ENCODE measurements around the gene DNAJC24. TPM values are rescaled to one million over a fixed set of nuclear protein-coding genes. Genes with fewer than 3 reads are reported as not detected.
"Not testable (repeated sequence)": the region's sequence is repeated elsewhere in the genome, so short reads cannot be mapped to it uniquely, and the experiment has no call there.

The DNAJC24 gene
- total RNA-seq: 9.8 TPM

GRCh38 chr11:31369348-31370329 lies at the start of gene DNAJC24, which contains the start of gene DCDC1:
TSS of gene DNAJC24 (plus strand) at chr11:31369860. CDS start at chr11:31370749, 889 bp downstream.
TSS of gene DCDC1 (minus strand) at chr11:31369739. CDS start at chr11:31328280, 41,459 bp downstream.
- H3K4me1 ChIP-seq (ENCODE audit: insufficient read depth, low read length): peaks cover 17% of the 10 kb centered on the region
- peaks cover 19% of the 10 kb centered on the region for H3K27me3 ChIP-seq (ENCODE audit: insufficient read depth, low read length)
- H3K4me3 ChIP-seq (ENCODE audit: low read length): peak within 1 kb of the TSS; percentile 89
- H3K9me3 ChIP-seq (ENCODE audit: low read depth, low read length): no peaks in the 10 kb centered on the region

GRCh38 chr11:31321494-31321893 lies 48.2 kb upstream of the DNAJC24 start:
- not testable (repeated sequence) for H3K4me1 ChIP-seq (ENCODE audit: insufficient read depth, low read length); H3K4me3 ChIP-seq (ENCODE audit: low read length); H3K9me3 ChIP-seq (ENCODE audit: low read depth, low read length); H3K27me3 ChIP-seq (ENCODE audit: insufficient read depth, low read length)

- H3K4me3 ChIP-seq (ENCODE audit: low read length): no peak overlapping the region
- peaks cover 5% of the 10 kb centered on the region for H3K27me3 ChIP-seq (ENCODE audit: insufficient read depth, low read length)
- no peaks in the 10 kb centered on the region for H3K4me1 ChIP-seq (ENCODE audit: insufficient read depth, low read length)
- no peaks in the 10 kb centered on the region for H3K9me3 ChIP-seq (ENCODE audit: low read depth, low read length)
These were observed 46.5 kb upstream of the DNAJC24 start for GRCh38 chr11:31323145-31323544.

- H3K4me1 ChIP-seq (ENCODE audit: insufficient read depth, low read length): no peaks in the 10 kb centered on the region
- no peak overlapping the region for H3K4me3 ChIP-seq (ENCODE audit: low read length)
- H3K9me3 ChIP-seq (ENCODE audit: low read depth, low read length): no peaks in the 10 kb centered on the region
- peaks cover 5% of the 10 kb centered on the region for H3K27me3 ChIP-seq (ENCODE audit: insufficient read depth, low read length)
These were observed 44.5 kb upstream of the DNAJC24 start for GRCh38 chr11:31325160-31325559.

GRCh38 chr11:31326470-31327148 lies 43.1 kb upstream of the DNAJC24 start:
- H3K4me3 ChIP-seq (ENCODE audit: low read length): no peak overlapping the region
- no peaks in the 10 kb centered on the region for H3K9me3 ChIP-seq (ENCODE audit: low read depth, low read length)
- peaks cover 5% of the 10 kb centered on the region for H3K27me3 ChIP-seq (ENCODE audit: insufficient read depth, low read length)
- no peaks in the 10 kb centered on the region for H3K4me1 ChIP-seq (ENCODE audit: insufficient read depth, low read length)

- Histone ChIP-seq H3K4me3 (ENCODE audit: low read length) (no peak overlapping the region), H3K4me1 (ENCODE audit: insufficient read depth, low read length) (no peaks in the 10 kb centered on the region), H3K27me3 (ENCODE audit: insufficient read depth, low read length) (peaks cover 5% of the 10 kb centered on the region), H3K9me3 (ENCODE audit: low read depth, low read length) (no peaks in the 10 kb centered on the region)
These were observed 42.2 kb upstream of the DNAJC24 start for GRCh38 chr11:31327417-31327816.

- no peaks in the 10 kb centered on the region for H3K4me1 ChIP-seq (ENCODE audit: insufficient read depth, low read length)
- H3K27me3 ChIP-seq (ENCODE audit: insufficient read depth, low read length): peaks cover 5% of the 10 kb centered on the region
- no peak overlapping the region for H3K4me3 ChIP-seq (ENCODE audit: low read length)
- H3K9me3 ChIP-seq (ENCODE audit: low read depth, low read length): no peaks in the 10 kb centered on the region
These were observed 41.0 kb upstream of the DNAJC24 start for GRCh38 chr11:31328697-31329096.

GRCh38 chr11:31337806-31338205 lies 31.9 kb upstream of the DNAJC24 start:
- Histone ChIP-seq H3K9me3 (ENCODE audit: low read depth, low read length) (no peaks in the 10 kb centered on the region), H3K27me3 (ENCODE audit: insufficient read depth, low read length) (peaks cover 6% of the 10 kb centered on the region), H3K4me1 (ENCODE audit: insufficient read depth, low read length) (no peaks in the 10 kb centered on the region), H3K4me3 (ENCODE audit: low read length) (no peak overlapping the region)

- no peak overlapping the region for H3K4me3 ChIP-seq (ENCODE audit: low read length)
- H3K27me3 ChIP-seq (ENCODE audit: insufficient read depth, low read length): peaks cover 6% of the 10 kb centered on the region
- no peaks in the 10 kb centered on the region for H3K9me3 ChIP-seq (ENCODE audit: low read depth, low read length)
- no peaks in the 10 kb centered on the region for H3K4me1 ChIP-seq (ENCODE audit: insufficient read depth, low read length)
These were observed 28.6 kb upstream of the DNAJC24 start for GRCh38 chr11:31340903-31341572.

GRCh38 chr11:31351168-31351567 lies 18.5 kb upstream of the DNAJC24 start:
- Histone ChIP-seq H3K9me3 (ENCODE audit: low read depth, low read length) (no peaks in the 10 kb centered on the region), H3K4me1 (ENCODE audit: insufficient read depth, low read length) (no peaks in the 10 kb centered on the region), H3K4me3 (ENCODE audit: low read length) (no peak overlapping the region), H3K27me3 (ENCODE audit: insufficient read depth, low read length) (peaks cover 12% of the 10 kb centered on the region)

GRCh38 chr11:31355131-31355530 lies 14.5 kb upstream of the DNAJC24 start:
- no peaks in the 10 kb centered on the region for H3K4me1 ChIP-seq (ENCODE audit: insufficient read depth, low read length)
- H3K9me3 ChIP-seq (ENCODE audit: low read depth, low read length): no peaks in the 10 kb centered on the region
- no peak overlapping the region for H3K4me3 ChIP-seq (ENCODE audit: low read length)
- H3K27me3 ChIP-seq (ENCODE audit: insufficient read depth, low read length): no peaks in the 10 kb centered on the region

GRCh38 chr11:31355817-31356216 lies 13.8 kb upstream of the DNAJC24 start:
- H3K4me3 ChIP-seq (ENCODE audit: low read length): no peak overlapping the region
- no peaks in the 10 kb centered on the region for H3K27me3 ChIP-seq (ENCODE audit: insufficient read depth, low read length)
- H3K4me1 ChIP-seq (ENCODE audit: insufficient read depth, low read length): no peaks in the 10 kb centered on the region
- no peaks in the 10 kb centered on the region for H3K9me3 ChIP-seq (ENCODE audit: low read depth, low read length)

GRCh38 chr11:31361743-31362142 lies 7.9 kb upstream of the DNAJC24 start:
- H3K27me3 ChIP-seq (ENCODE audit: insufficient read depth, low read length): peaks cover 7% of the 10 kb centered on the region
- no peaks in the 10 kb centered on the region for H3K9me3 ChIP-seq (ENCODE audit: low read depth, low read length)
- H3K4me1 ChIP-seq (ENCODE audit: insufficient read depth, low read length): peaks cover under 1% of the 10 kb centered on the region
- H3K4me3 ChIP-seq (ENCODE audit: low read length): no peak overlapping the region

GRCh38 chr11:31366795-31367194 lies 2.9 kb upstream of the DNAJC24 start:
- peaks cover 17% of the 10 kb centered on the region for H3K4me1 ChIP-seq (ENCODE audit: insufficient read depth, low read length)
- H3K27me3 ChIP-seq (ENCODE audit: insufficient read depth, low read length): peaks cover 19% of the 10 kb centered on the region
- no peaks in the 10 kb centered on the region for H3K9me3 ChIP-seq (ENCODE audit: low read depth, low read length)
- no peak overlapping the region for H3K4me3 ChIP-seq (ENCODE audit: low read length)

GRCh38 chr11:31375879-31376278 lies 6.2 kb downstream of the DNAJC24 start:
- H3K9me3 ChIP-seq (ENCODE audit: low read depth, low read length): no peaks in the 10 kb centered on the region

More at GRCh38 chr11:31375879-31376278, 6.2 kb downstream of the DNAJC24 start:
- Histone ChIP-seq H3K4me1 (ENCODE audit: insufficient read depth, low read length) (peaks cover 1% of the 10 kb centered on the region), H3K27me3 (ENCODE audit: insufficient read depth, low read length) (no peaks in the 10 kb centered on the region), H3K4me3 (ENCODE audit: low read length) (no peak overlapping the region)
